CD14-positive monocyte (primary cell): Measurements from ENCODE around the gene PTGES3L. TPM values are rescaled to one million over a fixed set of nuclear protein-coding genes. Genes with fewer than 3 reads are reported as not detected.

Experiments used
- DNase-seq, 3 donors: peaks; one replicate each; pipeline ENCODE4 v3.0.0-alpha.2; 2011 to 2022
- H2AFZ ChIP-seq: 2 replicates; pipeline ENCODE4 v1.6.0; 2012; ENCODE audit warnings: mild to moderate bottlenecking, low read depth, low read length, inconsistent platforms; ENCODE audit not compliant: insufficient read depth, poor library complexity, severe bottlenecking
- H3K27ac ChIP-seq, 2 donors: 1 replicate in 1 of 2; 2 replicates in 1 of 2; pipeline ENCODE4 v1.5.1; 2012 to 2013; ENCODE audit warnings: low read length in 2 of 2, control low read depth in 1 of 2, inconsistent platforms in 1 of 2, low read depth in 1 of 2, mild to moderate bottlenecking in 1 of 2
- H3K27me3 ChIP-seq, 2 donors: one replicate each; pipeline versions ENCODE4 v1.6.0 to v1.6.1; 2011 to 2013; ENCODE audit warnings: low read length in 2 of 2; ENCODE audit not compliant: control insufficient read depth in 2 of 2, insufficient read depth in 2 of 2
- H3K36me3 ChIP-seq, 2 donors: replicated peaks in 1 of 2; 1 replicate in 1 of 2; 2 replicates in 1 of 2; pipeline versions ENCODE4 v1.5.1 to v1.6.1; 2012 to 2013; ENCODE audit warnings: low read length in 2 of 2, control low read depth in 1 of 2, inconsistent platforms in 1 of 2, mild to moderate bottlenecking in 1 of 2; ENCODE audit not compliant: insufficient read depth in 2 of 2, control insufficient read depth in 1 of 2
- H3K4me1 ChIP-seq, 2 donors: 1 replicate in 1 of 2; 2 replicates in 1 of 2; pipeline versions ENCODE4 v1.5.1 to v1.6.1; 2012 to 2013; ENCODE audit warnings: low read length in 2 of 2, control low read depth in 1 of 2, inconsistent platforms in 1 of 2, mild to moderate bottlenecking in 1 of 2, moderate library complexity in 1 of 2; ENCODE audit not compliant: insufficient read depth in 2 of 2, control insufficient read depth in 1 of 2
- H3K4me2 ChIP-seq: replicated peaks from 2 replicates; pipeline ENCODE3; 2012; ENCODE audit warnings: low read length, moderate library complexity, mild to moderate bottlenecking; ENCODE audit not compliant: poor library complexity, severe bottlenecking; ENCODE audit errors: extremely low read depth
- H3K4me3 ChIP-seq, 3 experiments: fragments of 200-600 bp in 1 of 3; sonication (generic) in 1 of 3; replicated peaks in 1 of 3; 1 replicate in 2 of 3; 2 replicates in 1 of 3; pipeline ENCODE4 v1.5.1; 2011 to 2013; ENCODE audit warnings: low read length in 3 of 3, mild to moderate bottlenecking in 3 of 3, control low read depth in 2 of 3, low read depth in 2 of 3, inconsistent platforms in 1 of 3, moderate library complexity in 1 of 3
- H3K79me2 ChIP-seq: 2 replicates; pipeline ENCODE4 v1.6.0; 2012; ENCODE audit warnings: mild to moderate bottlenecking, control low read depth, inconsistent platforms, low read length, moderate library complexity; ENCODE audit not compliant: insufficient read depth
- H3K9ac ChIP-seq: 2 replicates; pipeline ENCODE4 v1.6.0; 2017; ENCODE audit warnings: low read length, mild to moderate bottlenecking; ENCODE audit not compliant: insufficient read depth, poor library complexity, severe bottlenecking
- H3K9me3 ChIP-seq, 2 donors: replicated peaks in 1 of 2; 1 replicate in 1 of 2; 2 replicates in 1 of 2; pipeline versions ENCODE4 v1.5.1 to v1.6.1; 2012 to 2013; ENCODE audit warnings: low read length in 2 of 2, control low read depth in 1 of 2; ENCODE audit not compliant: control insufficient read depth in 1 of 2, insufficient read depth in 1 of 2
- H4K20me1 ChIP-seq: 2 replicates; pipeline ENCODE4 v1.6.0; 2012; ENCODE audit warnings: mild to moderate bottlenecking, low read length, control low read depth, moderate library complexity; ENCODE audit not compliant: insufficient read depth
- H3K27ac Mint-ChIP-seq, 7 donors: one replicate each; pipeline ENCODE4 v1.8.0; 2020; ENCODE audit warnings: mild to moderate bottlenecking in 7 of 7, mixed read lengths in 7 of 7, moderate library complexity in 6 of 7, inconsistent platforms in 2 of 7
- H3K27me3 Mint-ChIP-seq, 3 donors: one replicate each; pipeline ENCODE4 v1.8.0; 2021 to 2022; ENCODE audit warnings: low read depth in 3 of 3, mild to moderate bottlenecking in 3 of 3, mixed read lengths in 3 of 3, moderate library complexity in 3 of 3, inconsistent platforms in 1 of 3
- H3K36me3 Mint-ChIP-seq, 2 donors: one replicate each; pipeline ENCODE4 v1.8.0; 2020; ENCODE audit warnings: mixed read lengths in 2 of 2, inconsistent platforms in 1 of 2, mild to moderate bottlenecking in 1 of 2
- H3K4me1 Mint-ChIP-seq: one replicate; pipeline ENCODE4 v1.8.0; 2020; ENCODE audit warnings: mild to moderate bottlenecking, mixed read lengths
- H3K4me3 Mint-ChIP-seq, 2 donors: one replicate each; pipeline ENCODE4 v1.8.0; 2020; ENCODE audit warnings: mild to moderate bottlenecking in 2 of 2, mixed read lengths in 2 of 2, moderate library complexity in 1 of 2
- H3K9me3 Mint-ChIP-seq, 7 donors: one replicate each; pipeline ENCODE4 v1.8.0; 2020 to 2022; ENCODE audit warnings: mixed read lengths in 7 of 7, mild to moderate bottlenecking in 6 of 7, moderate library complexity in 6 of 7, inconsistent platforms in 2 of 7
- WGBS: methylation state at CpG from one replicate; pipeline ENCODE4 v1.1.5; 2013; ENCODE audit warnings: missing lambda C conversion rate; ENCODE audit not compliant: insufficient coverage; 5-methylcytosine and 5-hydroxymethylcytosine counted together
- intact Hi-C, 2 donors: fragments of 100-400 bp; cut with micrococcal nuclease; formaldehyde crosslinking; loops; one replicate each; pipeline versions ENCODE4 v1.15.0 to v1.15.1; 2023
- polyA plus RNA-seq, 3 donors: library from polyadenylated mRNA; depleted of rRNA in 1 of 3; unstranded in 2 of 3; stranded (reverse) in 1 of 3; fragments of 300-500 nt in 2 of 3; fragments of >200 nt in 1 of 3; fragmentation: Illumina TruSeq in 2 of 3; gene quantifications; 1 replicate in 2 of 3; 2 replicates in 1 of 3; pipeline ENCODE4 v1.2.3, GENCODE V29; 2012 to 2021
- TF ChIP-seq, protein P1 (sequence below): fragments of 200-600 bp; IDR thresholded peaks from one replicate; pipeline ENCODE4 v1.8.0; 2022; ENCODE audit warnings: antibody characterized with exemption, mild to moderate bottlenecking

PTGES3L gene
- polyA plus RNA-seq, 3 donors = 0.32 TPM; not detected in 2

- Histone ChIP-seq H3K4me2 (peak overlapping the region; percentile 100), H3K4me1 (peaks cover 58 to 59% of the 10 kb centered on the region in 2 donors), H3K27ac (peak overlapping the region; percentile 7 to 54), H3K9me3 (no peaks in the 10 kb centered on the region), H3K79me2 (peaks cover 19% of the 10 kb centered on the region), H3K27me3 (no peaks in the 10 kb centered on the region), H2AFZ (no peak overlapping the region), H4K20me1 (peaks cover 25% of the 10 kb centered on the region), H3K36me3 (peaks cover 23 to 32% of the 10 kb centered on the region in 2 donors), H3K9ac (no peak overlapping the region), H3K4me3 (peak overlapping the region in 1 of 3 experiments; percentile 10)
- peak overlapping the region; percentile 25 to 54 for H3K4me3 Mint-ChIP-seq
- H3K27me3 Mint-ChIP-seq = peaks cover 0 to 2% (median 0%) of the 10 kb centered on the region in 3 donors
- TF ChIP-seq, protein P1, sequence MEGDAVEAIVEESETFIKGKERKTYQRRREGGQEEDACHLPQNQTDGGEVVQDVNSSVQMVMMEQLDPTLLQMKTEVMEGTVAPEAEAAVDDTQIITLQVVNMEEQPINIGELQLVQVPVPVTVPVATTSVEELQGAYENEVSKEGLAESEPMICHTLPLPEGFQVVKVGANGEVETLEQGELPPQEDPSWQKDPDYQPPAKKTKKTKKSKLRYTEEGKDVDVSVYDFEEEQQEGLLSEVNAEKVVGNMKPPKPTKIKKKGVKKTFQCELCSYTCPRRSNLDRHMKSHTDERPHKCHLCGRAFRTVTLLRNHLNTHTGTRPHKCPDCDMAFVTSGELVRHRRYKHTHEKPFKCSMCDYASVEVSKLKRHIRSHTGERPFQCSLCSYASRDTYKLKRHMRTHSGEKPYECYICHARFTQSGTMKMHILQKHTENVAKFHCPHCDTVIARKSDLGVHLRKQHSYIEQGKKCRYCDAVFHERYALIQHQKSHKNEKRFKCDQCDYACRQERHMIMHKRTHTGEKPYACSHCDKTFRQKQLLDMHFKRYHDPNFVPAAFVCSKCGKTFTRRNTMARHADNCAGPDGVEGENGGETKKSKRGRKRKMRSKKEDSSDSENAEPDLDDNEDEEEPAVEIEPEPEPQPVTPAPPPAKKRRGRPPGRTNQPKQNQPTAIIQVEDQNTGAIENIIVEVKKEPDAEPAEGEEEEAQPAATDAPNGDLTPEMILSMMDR = no peak
- intact Hi-C loops = loop anchor here in 1 of 2 donors (10.0 kb wide), 1 partner anchor 107 kb away; the partner anchor contains the start of gene BRCA1
- H3K9me3 Mint-ChIP-seq = no peaks in the 10 kb centered on the region
- peaks cover 62% of the 10 kb centered on the region for H3K4me1 Mint-ChIP-seq
- WGBS = 70% methylated on average over 16 of the region's 19 CpGs
- H3K36me3 Mint-ChIP-seq = peaks cover 32 to 34% of the 10 kb centered on the region in 2 donors
- H3K27ac Mint-ChIP-seq = peak overlapping the region; percentile 72 to 91 (median 84)
- DNase-seq = peak; percentile 63 to 74 (median 73)
These were observed 38.4 kb upstream of the PTGES3L start for GRCh38 chr17:43018008-43018853.

DNA sequence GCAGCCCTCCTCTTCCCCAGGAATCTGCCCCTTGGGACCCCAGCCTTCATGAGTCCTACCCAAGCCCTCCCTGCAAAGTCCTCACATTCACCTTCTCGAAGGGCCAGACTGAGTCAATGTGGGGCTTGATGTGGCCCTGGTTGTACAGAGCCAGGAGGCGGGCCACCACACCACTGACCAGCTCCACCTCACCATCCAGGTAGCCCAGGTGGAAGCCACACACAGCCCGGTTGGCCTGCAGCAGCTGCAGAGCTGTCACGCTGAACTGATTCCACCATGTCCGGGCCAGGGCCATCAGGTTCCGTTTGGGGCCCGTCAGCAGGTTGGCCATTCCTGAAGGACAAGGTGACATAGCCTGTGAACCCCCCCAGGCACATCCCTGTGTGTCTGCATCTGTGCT lies 36.3 kb upstream of the PTGES3L start:
- no peaks in the 10 kb centered on the region for H3K27me3 ChIP-seq
- no peak overlapping the region for H3K4me3 ChIP-seq
- no peak for DNase-seq
- H3K79me2 ChIP-seq = peaks cover 11% of the 10 kb centered on the region
- Mint-ChIP-seq H3K4me1 (peaks cover 61% of the 10 kb centered on the region), H3K27me3 (no peaks in the 10 kb centered on the region), H3K27ac (peak overlapping the region in 1 of 7 donors; percentile 54), H3K9me3 (no peaks in the 10 kb centered on the region), H3K36me3 (peaks cover 48 to 50% of the 10 kb centered on the region in 2 donors), H3K4me3 (no peak overlapping the region)
- no peak overlapping the region for H3K4me2 ChIP-seq
- no peaks in the 10 kb centered on the region for H3K9me3 ChIP-seq
- H4K20me1 ChIP-seq = peaks cover 26% of the 10 kb centered on the region
- H3K27ac ChIP-seq = no peak overlapping the region
- peaks cover 39 to 50% of the 10 kb centered on the region in 2 donors for H3K36me3 ChIP-seq
- H2AFZ ChIP-seq = no peak overlapping the region
- TF ChIP-seq, protein P1 = no peak
- H3K9ac ChIP-seq = no peak overlapping the region
- H3K4me1 ChIP-seq = peaks cover 53% of the 10 kb centered on the region in 2 donors
- intact Hi-C loops = loop anchor here in 1 of 2 donors (10.0 kb wide), 1 partner anchor 109 kb away; the partner anchor contains the start of gene BRCA1
- WGBS = 99% methylated on average over 7 of the region's 7 CpGs
